ELF-1 (cell line): ENCODE results near the gene IGF1R.

ENCODE experiments used
- DNase-seq: peaks from one replicate; pipeline ENCODE4 v3.0.0-alpha.2; 2016; ENCODE audit warnings: low read depth, low spot score

Gene IGF1R

DNA sequence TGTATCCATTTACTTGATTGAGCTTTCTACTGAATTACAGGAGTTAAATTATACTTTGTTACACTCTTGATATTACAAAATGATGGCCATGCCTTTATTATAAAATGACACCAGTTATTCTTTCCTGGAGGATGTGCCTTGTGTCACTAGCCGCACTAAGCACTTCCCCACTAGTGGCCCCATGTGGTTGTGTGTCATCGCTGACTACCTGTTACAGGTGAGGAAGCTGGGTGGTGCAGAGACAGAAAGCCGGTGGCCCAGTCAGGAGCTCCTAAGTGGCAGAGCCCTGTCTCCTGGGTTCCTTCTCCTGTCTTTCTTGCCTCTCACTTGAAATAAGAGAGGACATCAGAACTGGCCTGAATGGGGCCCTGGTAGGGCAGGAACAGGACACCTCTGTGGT lies 96.8 kb downstream of the IGF1R start:
- DNase-seq, result no peak

DNA sequence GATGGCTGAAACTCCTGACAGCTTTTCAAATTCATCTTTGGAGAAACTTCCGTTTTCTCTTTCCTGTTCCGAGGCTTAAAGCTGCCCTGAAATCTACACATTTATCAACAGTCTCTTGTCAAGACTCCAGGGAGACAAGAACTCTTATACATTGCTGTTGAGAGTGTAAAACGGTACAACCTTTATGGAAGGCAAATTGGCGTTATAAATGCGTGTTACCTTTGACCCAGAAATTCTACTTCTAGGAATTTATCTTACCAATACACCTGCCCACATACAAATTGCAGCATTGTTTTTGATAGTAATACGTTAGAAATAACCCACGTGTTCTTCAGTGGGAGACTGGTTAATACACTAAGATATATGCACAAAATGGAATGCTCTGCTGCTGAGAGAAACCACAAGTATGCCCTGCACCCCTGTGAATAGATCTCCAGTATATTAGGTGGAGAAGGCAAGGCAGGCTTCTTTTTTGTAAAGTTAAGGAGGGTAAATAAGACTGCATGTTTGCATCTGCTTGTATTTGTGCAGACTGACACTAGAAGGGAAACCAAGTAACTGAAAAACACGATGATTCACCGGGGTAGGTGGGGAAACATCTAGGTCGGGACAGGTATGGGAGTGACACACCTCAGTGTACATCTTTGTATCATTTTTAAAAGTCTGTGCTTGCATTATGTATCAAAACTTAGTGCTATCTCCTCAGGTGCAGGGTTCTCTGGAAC lies 97.5 kb downstream of the IGF1R start:
- DNase-seq, result no peak

DNA sequence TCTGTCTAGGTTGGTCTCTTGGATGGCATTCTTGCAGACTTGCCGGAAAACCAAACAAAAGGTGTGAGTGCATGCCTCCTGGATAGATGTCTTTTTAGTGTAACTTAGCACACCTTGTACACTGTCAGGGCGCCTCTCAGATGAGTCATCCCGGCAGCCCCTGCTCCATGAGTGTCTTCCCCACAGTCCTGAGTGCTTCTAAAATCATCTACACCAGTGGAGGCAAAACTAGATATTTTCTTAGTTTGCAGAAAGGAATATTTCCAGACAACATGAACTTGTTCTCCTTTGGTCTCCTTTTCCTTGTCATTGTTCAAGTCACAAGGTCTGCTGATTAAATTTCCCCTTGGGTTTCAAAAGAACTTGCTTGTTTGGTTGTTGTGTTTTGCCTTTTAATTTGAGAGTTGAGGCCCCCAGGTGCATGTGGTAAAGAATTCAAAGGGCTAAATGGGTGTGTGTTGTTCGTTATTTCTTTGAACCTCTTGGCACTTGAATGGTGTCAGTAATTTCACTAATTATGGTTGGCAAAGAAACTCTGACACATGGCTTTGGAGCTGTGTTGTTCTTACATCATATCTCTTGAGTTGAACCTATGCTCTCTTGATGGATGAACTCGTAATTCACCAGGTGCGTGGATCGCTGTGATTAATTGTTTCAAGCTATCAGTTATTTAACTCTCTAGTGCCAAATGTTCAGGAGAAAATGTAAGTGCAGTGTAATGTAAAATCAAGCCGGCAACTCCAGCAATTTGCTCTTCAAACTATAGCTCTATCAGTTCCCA lies 98.2 kb downstream of the IGF1R start:
- DNase-seq, result no peak

DNA sequence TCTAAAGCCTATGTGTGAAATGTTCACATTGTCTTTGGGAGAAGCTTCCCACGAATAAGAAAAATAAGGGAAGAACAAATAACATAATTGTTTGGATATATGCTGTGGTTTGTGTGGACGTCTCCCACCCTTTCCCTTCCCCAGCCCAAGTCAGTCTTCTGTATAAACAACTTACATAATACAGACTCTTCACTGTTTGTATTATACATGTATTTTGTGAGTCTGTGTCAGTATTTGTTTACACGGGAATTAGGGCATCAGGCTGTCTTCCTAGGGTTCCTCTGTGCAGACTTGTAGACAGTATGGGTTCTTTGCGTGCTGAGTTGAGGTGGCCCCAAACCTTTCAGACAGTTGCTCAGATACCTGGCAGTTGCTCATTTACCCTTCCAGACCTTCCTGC lies 103.4 kb downstream of the IGF1R start:
- no peak for DNase-seq

DNA sequence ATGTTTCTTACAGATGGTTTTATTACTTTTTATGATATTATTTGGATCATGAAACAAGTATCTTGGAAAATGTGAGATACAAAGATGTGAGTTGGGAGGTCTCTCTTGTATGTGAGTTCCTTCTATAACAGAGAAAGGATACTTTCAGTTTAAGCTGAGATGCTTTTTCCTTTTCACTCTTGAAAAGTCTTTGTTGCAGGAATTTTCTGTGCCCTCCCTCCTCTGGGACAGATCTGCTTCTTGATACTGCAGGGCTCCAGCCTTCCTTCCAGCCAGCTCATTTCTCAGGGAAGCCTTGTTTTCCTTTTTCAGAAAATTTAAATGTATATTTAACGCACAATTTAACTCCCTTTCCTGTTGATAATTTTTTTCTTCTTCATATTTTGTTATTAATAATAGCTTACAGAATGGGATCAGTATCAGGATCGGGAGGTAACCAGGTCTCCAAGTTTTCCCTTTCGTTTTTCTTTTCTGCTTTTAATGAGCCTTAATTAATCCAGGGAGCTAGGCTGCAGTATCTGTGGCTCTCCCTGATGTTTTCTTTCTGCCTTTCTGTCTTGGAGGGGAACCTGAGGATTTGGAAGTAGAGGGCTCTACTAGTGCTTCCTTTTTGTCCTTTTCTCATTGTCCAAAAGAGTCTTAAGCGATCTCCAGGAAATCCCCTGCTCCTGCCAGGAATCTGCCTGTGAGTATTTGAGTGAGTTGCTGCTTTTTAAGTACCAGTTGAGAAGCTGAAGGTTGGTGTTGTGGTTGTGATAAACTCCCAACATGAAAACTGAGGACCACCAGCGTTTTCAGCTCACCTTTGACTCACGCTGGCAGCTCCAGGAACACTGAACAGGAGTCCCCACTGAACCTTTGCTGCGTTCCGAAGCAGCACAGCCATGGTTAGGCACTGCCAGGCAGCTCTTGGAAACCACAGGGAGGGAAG lies 105.7 kb downstream of the IGF1R start:
- DNase-seq, result peak; percentile 25

DNA sequence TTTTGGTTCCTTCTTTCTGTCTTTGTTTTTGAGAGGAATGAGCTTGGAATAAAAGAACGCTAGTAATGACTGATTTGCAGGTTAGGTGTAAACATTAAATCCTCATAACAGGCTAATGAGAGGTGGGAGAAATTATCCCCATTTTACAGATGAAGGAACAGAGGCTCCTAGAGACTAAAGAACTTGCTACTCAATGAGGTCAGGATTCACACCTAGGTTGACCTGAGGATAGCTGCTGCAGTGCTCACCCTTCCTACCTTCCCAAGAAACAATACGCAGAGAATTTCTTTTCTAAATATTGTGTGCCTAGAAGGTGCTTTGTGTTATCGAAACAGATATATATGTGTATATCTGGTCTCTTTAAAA lies 106.3 kb downstream of the IGF1R start:
- DNase-seq, result no peak

DNA sequence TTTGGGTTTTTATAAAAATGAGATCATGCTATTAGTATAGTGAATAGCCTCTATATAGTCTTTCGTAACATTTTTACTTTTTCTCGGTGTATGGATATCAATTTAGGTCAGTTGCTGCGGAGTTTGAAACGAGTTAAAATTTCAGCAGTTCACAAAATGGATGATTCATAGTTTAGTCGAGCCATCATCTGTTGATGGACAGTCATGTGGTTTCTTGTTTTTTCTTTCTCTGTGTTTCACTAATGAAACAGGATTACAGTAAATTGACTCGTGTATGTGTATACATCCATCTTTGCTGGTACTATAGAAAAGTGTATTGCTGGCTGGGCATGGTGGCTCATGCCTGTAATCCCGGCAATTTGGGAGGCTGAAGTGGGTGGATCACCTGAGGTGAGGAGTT lies 106.8 kb downstream of the IGF1R start:
- DNase-seq, result no peak

DNA sequence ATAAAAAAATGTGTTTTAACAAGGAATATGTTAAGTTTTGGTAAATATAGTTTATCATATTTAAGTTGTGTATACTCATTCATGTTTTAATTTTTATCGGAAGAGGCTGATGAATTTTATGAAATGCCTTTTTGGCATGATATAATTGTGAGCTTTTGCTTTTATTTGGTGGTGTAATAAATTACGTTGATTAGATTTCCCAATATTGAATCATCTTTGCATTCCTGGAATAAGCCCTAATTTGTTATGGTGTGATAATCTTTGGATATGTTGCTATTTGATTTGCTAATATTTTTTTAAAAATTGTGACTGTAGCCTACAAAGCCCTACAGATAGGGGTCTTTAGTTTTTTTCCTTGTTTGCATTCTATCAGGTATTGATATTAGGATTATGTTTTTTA lies 107.4 kb downstream of the IGF1R start:
- DNase-seq, result no peak

DNA sequence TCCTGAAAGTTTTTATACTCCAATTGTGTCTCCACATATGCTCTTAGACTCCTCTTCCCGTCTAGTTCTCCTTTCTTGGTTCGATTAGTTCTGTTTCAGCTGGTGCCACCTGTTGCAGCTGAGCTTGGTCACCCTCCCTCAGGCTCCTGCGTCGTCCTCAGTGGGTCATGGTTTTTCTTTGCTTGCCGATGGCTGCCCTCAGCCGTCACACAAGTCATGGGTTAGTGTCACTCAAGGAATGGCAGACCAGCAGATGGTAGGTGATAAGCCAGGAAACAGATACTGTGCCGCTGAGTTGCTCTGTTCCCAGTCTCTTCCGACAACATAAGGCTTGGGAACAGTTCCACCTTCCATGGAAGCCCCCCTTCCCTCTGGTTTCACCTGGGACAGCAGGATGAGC lies 109.9 kb downstream of the IGF1R start:
- no peak for DNase-seq

DNA sequence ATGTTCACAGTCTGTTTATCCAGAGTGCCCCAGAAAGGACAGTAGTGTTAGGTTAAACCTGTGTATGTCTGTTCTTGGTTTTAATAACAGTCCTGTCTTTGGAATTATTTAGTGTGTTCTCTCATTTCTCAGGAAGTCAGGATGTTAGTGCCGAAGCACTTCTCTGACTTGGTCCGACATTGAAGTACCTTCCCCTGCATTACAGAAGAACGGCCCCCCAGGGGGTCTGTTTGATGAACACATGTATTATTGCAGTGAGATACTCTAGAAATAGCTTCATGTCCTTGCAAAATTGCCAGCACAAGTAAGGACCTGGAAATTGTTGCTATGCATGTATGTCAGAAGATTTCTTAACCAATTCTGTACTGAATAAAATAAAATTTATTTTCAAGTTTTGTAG lies 110.9 kb downstream of the IGF1R start:
- no peak for DNase-seq

DNA sequence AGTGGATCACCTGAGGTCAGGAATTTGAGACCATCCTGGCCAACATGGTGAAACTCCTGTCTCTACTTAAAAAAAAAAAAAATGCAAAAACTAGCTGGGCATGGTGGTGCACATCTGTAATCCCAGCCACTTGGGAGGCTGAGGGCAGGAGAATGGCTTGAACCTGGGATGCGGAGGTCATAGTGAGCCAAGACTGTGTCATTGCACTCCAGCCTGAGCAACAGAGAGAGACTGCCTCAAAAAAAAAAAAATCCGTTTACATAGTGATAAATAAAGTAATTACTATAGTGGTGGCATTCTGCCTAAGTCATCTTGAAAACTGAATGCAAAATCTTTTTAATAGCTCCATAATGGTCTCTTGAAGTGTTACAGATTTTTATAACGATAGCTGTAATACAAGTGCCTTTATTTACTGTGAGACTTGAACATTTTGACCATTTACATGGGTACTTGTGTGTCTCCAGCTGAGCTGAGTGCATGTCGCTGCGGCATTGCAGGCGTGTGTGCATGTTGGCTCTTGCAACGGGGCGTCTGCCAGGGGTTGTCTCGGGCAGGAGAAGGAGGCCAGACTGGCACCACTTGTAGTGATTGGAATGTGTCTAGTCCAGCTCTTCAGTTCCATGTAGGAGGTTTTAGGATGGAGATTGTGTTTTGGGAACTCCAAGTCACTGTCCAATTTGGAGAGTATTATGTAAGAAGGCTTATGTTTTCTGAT lies 111.9 kb downstream of the IGF1R start:
- DNase-seq, result no peak

DNA sequence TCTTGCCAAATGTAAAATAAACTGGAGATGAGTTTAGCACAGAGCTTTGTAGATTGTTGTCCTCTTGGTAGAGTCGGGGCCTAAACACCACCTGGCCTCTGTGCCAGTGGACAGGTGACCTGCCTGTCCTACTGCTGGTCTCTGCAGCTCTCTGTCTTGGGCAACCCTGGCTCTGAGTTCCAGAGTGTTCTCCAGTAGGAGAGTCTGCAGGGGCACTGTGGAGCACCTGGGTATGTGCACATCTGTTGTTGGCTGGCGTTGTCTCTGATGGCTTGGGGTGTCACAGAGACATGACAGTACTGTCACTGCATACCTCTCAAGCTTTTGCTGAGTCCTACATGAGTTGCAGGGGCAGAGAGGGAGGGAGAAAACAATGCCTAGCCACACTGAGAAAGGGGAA lies 112.6 kb downstream of the IGF1R start:
- no peak for DNase-seq

DNA sequence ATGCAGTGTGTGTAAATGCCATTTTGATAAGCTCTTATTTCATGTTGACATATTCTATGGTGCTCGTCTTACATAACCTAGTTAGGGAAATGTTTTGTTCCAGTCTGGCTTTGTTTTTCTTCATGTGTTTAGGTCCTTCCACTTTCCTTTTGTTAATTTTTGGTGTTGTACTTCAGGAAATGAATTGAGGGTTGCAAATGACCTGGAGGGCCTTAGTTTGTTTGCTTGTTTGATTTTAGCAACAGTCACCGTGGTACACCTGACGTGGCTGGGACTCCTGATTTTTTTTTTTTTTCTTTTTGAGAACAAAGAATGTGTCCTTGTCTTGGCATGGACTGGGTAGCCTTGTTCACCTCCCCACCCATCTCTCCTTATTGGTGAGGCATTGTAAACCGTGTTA lies 114.8 kb downstream of the IGF1R start:
- DNase-seq, result no peak

DNA sequence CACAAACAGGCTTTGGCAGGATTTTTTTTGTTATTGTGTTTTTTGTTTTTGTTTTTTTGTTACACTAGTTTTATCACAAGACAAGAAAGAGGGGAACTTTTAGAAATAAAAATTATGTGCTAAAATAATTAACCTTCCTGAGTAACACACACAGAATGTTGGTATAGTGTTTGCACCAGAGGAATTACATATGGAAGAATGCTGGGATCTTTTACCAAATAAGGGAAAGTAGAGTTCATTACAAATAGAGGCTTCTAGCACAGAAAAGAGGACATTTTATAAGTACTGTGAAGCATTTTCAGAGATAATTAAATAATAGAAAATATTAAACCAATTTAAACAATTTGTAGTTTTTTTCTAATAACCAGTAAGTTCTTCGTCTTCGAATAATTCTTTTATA lies 116.0 kb downstream of the IGF1R start:
- no peak for DNase-seq

DNA sequence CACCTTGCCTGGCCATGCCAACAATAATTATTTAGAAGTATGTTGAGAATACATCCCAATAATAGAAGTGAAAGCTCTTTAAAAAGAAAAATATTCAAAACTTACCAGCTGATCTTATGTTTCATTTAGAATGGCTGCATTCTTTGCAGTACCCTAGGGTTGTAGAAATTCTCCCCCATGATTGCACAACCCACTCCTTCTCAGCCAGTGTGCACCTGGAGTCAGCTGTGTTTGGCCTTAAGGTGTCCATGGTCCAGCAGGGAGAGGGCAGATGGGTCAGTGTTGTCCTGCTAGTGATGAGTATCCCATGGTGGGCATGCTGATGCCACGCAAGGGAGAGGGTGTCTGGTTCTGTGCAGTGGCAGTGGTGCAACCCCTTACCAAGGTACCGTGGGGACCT lies 117.3 kb downstream of the IGF1R start:
- DNase-seq, result no peak

DNA sequence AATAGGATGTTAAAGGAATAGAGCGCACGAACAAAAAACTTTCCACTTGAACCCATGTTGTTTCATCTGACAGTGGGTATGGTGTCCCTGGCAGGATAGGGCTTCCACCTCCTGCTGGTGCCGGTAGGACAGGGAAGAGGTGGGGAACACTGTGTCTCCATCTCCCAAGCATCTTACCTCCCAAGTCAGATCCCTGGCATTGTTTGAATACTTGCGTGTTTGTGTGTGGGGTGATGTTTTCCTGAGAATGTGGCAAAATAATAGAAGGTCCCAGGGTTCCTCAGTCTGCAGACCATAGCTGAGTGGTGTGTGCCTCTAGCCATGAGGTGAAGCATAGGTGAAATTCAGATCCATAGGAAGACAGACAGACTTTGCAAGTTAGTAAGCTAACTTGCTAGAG lies 119.4 kb downstream of the IGF1R start:
- DNase-seq, result no peak

DNA sequence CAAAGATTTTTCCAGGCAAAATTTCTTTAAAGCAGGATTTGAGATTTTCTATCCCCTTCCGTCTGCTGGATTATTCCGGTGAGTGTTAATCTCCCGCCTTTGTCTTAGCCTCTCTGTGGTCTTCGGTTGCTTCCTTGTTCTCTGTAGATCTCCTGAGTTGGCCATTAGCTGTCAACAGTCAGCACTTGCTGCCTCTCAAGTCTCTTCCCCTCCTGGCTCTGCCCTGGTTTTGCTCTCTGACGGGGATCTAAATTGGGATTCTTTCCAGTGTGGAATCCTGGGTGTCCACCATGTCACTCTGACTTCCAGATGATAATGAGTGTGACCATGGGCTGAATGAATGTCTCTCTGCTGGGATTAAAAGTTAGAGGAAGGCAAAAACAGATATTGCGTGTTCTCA lies 121.5 kb downstream of the IGF1R start:
- no peak for DNase-seq

DNA sequence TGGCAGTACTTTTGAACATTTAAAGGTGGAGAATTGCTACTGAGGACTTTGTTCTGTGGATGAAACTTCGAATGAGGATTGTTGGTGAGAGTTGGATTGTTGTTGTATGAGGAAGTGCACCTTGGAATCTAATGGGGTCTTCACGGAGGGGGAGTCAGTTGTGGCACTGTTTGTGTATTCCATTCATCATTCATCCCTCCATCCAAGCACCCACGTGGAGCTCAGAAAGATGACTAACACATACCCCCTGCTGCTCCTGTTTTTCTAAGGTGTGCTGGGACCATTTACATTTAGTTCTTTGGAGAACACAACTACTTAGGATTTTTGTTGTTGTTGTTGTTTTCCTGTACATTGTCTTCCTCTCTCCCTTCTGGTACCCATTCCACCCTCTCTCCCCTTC lies 122.6 kb downstream of the IGF1R start:
- no peak for DNase-seq

DNA sequence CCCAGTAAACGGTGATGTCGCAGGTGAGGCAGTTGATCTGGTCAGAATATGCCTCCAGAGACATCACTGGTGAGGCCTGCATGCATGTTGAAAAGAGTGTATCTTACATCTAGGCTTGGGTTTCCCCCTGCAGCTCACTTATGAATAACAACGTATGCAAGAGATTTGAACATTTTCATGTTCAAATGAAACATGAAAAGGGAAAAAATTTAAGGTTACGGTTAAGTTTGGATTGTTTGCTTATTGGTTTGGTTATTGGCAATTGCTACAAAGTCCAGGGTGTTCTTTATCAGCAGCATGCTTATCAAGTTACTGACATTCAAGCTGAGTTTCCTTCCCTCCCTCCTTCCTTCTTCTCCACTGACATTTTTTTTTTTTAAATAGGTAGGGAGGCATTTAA lies 123.2 kb downstream of the IGF1R start:
- DNase-seq, result no peak

DNA sequence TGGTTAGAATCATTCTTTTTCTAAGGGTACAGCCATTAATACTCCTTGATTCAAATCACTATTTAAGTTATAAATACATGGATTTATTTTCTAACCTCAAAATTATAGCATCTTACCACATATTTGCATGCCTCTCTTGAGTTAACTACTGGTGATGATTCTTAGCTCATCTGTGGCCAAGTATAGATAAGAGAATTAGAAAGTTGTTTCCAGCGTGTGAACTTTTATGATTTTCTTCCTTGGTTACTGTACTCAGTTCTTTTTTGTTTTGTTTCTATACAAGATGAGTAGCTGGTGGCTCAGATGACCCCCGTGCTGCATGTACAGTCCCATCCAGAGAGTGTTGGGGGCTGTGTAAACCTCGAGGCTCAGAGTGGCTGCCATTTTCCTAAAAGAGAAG lies 124.6 kb downstream of the IGF1R start:
- DNase-seq, result no peak

DNA sequence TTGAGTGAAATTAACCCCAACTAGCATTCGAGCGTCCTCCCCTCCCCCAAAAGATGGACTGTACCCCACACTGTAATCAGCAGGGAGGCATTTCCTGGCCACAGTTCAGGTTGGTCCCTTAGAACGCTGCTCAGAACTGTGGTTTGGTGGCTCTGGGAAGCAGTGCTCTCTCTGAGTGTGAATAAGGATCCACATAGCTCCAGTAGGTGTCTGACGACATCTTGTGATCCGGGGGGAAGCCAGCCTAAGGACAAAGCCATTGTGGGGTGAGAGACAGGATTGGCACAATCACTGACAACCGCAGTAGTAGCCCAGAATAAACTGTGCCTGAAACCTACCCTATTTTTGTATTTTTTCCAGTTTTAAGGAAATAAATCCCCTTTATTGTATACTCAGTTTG lies 125.3 kb downstream of the IGF1R start:
- DNase-seq, result no peak
